ENCODE results near the gene MADCAM1.
"Not testable (repeated sequence)": the region's sequence is repeated elsewhere in the genome, so short reads cannot be mapped to it uniquely, and the experiment has no call there.

Gene MADCAM1

DNA sequence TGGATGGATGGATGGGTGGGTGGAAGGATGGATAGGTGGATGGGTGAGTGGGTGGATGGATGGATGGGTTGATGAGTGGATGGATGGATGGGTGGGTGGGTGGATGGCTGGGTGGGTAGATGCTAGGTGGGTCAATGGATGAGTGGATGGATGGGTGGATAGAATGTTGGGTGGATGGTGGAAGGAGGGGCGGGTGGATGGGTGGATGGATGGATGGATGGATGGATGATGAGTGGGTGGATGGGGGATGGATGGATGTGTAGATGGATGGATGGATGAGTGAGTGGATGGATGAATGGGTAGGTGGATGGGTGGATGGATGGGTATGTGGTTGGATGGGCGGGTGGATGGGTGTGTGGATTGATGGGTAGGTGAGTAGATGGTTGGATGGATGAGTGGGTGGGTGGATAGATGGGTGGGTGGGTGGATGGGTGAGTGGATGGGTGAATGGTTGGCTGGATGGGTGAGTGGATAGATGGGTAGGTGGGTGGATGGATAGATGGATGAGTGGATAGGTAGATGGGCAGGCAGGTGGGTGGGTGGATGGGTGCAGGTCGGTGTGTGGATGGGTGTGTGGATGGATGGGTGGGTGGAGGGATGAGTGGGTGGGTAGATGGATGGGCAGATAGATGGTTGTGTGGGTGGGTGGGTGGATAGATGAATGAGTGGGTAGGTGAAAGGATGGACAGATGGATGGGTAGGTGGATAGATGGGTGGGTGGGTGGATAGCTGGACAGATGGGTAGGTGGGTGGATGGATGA lies 31.1 kb upstream of the MADCAM1 start:
- no peak for FAIRE-seq

- FAIRE-seq: no peak
These were observed 28.7 kb upstream of the MADCAM1 start for GRCh38 chr19:467554-467953.

DNA sequence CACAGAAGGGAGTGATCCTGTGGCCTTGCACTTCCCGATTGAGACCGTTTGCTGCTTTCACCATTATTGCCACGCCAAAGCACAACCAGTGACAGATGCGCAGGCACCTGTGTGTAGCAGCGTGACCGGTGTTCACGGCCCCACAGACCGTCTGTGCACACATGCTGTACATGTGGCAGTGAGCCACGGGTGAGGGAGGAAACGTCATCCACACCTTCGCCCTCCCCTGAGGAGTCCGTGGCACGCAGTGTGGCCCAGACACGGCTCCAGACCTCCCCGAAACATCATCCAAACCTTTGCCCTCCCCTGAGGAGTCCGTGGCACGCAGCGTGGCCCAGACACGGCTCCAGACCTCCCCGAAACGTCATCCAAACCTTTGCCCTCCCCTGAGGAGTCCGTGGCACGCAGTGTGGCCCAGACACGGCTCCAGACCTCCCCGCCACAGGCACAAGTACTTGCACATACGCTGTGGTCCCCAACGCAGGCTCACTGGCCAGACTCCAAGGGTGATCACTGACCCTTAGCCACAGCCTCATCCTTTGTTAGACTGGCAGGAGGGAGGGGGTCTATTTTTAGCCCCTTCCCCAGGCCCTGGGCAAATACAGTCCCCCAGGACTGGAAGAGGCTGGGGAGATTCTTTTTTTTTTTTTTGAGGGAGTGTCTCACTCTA lies 27.6 kb upstream of the MADCAM1 start:
- FAIRE-seq: no peak

DNA sequence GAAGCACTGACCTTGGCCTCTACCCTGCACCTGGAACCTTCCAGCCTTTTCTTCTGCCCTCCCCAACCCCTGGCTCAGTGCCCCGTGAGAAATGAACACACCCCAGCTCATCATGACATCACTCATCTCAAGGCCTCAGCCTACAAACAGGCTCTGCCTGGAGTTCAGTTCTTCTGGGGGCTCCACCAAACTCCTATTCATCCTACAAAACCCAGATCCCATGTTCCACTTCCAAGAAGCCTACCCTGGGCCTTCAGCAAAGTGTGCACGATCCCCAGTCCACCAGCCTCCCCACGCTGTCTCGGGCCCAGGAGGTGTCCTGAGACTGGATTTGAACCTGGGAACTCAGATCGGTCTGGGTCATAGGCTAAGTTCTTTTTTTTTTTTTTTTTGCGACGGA lies 26.5 kb upstream of the MADCAM1 start:
- no peak for FAIRE-seq

DNA sequence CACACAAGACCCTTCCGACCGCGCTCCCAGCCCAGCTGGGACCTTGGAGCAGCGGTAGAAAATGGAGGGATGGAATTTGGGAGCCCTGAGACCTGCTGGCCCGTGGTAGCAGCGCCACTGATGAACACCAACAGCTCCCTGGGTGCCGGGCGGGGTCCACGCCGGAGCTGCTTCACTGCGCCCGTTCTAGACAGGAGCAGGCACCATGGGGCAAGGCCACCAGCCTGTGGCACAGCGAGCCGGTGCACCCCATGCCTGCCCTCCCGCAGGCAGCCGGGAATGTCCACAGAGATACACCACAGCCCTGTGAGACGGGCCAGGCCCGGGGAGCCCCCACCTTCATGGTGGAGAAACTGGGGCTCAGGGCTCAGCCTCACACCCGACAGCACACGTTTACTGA lies 25.6 kb upstream of the MADCAM1 start:
- FAIRE-seq: no peak

DNA sequence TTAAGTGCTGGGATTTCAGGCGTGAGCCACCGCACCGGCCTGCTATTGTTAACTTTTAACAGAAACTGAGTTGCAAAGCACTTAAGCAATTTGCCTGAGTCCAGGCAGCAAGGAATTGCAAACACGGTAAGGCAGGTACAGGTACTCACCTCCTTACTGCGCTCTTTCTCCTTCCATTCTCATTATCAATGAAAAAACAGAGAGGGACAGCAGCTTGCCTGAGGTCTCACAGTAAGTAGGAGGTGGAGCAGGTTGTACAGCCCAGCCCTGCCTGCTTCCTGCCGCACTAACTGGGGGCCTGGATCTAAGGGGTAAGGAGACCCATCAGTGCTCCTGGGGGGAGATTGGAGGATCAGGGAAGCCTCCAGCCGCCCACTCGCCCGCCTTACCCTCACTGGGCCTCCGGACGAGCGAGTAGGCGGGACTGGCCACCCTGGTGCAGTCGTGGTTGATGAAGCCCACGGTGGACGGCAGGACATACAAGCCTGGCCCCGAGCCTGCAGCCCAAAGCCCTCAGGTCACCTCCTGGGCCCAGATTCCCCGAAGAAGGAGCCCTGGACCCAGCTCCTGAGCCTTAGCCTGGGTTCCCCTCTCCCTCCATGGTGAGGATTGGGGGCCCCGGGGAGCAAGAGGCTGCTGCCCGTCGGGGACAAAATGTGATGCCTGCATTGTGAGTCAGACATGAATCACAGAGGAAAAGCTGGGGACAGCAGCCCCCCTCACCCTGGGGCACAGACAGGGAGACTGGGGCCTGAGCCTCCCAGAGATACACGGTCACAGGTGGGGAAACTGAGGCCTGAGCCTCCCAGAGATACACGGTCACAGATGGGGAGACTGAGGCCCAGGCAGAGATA lies 24.1 kb upstream of the MADCAM1 start:
- FAIRE-seq: no peak

- no peak for FAIRE-seq
These were observed 21.9 kb upstream of the MADCAM1 start for GRCh38 chr19:474126-475078.

GRCh38 chr19:475360-475759 lies 20.9 kb upstream of the MADCAM1 start:
- no peak for FAIRE-seq

DNA sequence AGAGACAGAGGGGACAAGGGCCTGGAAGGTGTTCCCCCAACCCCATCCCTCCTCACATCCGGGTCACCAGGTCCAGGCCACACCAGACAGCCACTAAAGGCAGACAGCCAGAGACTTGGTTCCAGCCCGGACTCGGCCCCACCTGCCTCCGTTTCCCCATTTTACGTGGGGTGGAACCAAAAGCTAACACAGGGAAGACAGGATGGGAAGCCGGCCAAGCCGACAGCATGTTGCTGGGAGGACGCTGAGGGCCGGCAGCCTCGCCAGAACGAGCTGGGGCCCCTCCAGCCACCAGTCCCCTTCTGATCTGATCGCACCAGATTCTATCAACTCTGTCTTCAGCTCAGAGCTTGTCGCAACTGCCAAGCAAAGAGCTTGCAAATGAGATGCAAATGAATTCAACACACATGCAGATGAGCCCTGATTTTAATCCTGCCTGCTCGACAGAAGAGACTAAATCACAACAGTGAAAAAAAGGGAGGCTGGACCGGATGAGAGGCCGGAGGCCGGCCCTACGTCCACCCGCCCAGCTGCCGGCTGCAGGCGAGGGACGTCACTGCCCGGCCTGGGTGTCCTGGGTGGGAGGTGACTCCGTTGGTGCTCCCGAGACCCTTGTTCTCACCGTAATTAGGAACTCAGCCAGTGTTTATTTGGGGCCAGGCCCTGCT lies 17.9 kb upstream of the MADCAM1 start:
- FAIRE-seq: no peak

GRCh38 chr19:478976-479375 lies 17.3 kb upstream of the MADCAM1 start:
- FAIRE-seq: no peak

GRCh38 chr19:480016-480855 lies 16.1 kb upstream of the MADCAM1 start:
- FAIRE-seq: no peak

DNA sequence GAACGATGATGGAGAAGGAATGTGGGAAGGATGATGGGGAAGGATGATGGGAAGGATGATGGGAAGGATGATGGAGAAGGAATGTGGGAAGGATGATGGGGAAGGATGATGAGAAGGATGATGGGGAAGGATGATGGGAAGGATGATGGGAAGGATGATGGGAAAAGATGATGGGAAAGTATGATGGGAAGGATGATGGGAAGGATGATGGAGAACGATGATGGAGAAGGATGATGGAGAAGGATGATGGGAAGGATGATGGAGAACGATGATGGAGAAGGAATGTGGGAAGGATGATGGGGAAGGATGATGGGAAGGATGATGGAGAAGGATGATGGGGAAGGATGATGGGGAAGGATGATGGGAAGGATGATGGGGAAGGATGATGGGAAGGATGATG lies 15.2 kb upstream of the MADCAM1 start:
- not testable (repeated sequence) for FAIRE-seq

DNA sequence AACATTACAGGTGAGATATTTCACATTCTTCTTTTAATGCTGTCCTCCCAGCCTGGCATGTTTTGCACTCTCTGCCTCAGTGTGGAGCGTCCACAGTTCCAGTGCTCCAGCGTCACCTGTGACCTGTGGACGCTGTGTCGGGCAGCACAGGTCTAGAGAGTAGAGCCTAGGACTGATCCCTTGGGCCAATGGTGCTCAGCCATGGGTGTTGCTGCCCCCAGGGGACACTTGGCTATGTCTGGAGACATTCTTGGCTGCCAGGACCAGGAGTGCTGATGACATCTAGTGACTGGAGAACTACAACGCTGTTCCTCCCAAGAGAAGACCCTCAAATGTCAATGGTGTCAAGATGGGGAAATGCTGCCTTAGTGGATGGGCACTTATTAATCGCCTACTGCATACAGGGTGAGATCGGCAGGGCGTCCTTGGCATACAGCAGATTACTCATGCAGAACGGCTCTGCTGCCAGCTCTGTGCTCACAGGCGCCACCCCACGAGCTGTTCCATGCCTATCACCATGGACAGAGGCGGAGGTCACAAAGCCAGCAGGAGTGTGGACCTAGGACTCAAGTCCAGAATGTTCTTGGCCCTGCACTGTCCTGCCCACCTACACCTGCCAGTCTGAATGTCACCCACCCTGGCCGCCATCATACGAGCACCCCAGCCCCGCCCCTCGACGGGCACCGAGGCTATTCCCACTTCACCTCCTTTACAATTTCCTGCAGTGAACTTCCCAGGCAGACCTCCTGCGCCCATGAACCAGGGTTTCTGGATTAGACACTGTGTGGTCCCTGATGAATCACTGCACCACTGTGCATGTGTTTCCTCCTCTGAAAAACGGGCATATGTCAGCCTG lies 13.9 kb upstream of the MADCAM1 start:
- FAIRE-seq: no peak

- no peak for FAIRE-seq
These were observed 12.8 kb upstream of the MADCAM1 start for GRCh38 chr19:483332-484072.

DNA sequence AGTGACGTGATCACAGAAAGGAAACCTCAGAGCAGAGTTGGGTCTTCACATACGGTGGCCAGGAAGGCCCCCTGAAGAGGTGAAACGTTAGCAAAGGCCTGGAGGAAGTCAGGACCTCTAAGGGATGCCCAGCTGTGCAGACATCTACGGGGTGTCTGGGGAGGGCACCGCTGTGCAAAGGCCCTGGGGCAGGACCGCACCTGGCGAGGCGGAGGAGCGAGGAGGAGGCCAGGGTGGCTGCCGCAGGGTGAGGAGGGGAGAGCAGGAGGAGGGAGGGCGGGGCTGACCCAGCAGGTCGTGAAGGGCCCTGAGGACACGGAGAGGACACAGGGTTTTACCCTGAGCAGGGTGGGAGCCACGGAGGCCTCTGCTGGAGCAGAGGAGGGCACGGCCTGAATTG lies 11.8 kb upstream of the MADCAM1 start:
- no peak for FAIRE-seq

DNA sequence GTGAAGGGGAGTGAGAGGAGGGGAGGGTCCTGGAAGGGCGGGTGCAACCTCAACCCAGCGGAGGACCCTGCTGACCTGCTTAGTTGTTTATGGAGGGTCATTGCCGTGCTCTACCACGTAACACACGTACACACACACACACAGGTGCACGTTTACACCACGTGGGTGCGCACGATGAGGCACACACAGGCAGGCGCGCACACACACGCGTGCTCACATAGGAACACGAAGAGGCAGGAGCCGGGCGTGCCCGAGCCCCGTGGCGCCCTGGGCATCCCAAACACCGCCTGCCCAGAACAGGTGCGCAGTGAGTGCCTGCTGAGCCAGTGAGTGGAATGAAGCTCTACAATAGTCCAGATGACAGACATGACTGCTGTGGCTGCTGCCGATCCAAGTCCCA lies 11.2 kb upstream of the MADCAM1 start:
- FAIRE-seq: no peak

- FAIRE-seq: no peak
These were observed 10.6 kb upstream of the MADCAM1 start for GRCh38 chr19:485583-486236.
